Karpas-422 (cell line): ENCODE results near the gene MYLK4. TPM values are rescaled to one million over a fixed set of nuclear protein-coding genes. Genes with fewer than 3 reads are reported as not detected.

ENCODE experiments used
- DNase-seq: peaks from one replicate; pipeline ENCODE4 v3.0.0-alpha.2; 2015
- H2AFZ ChIP-seq: fragments of 200-600 bp; sonication (generic); 2 replicates; pipeline ENCODE4 v1.6.1; 2014; ENCODE audit warnings: antibody characterized with exemption, low read length, mixed read lengths
- H3K27ac ChIP-seq: fragments of 200-600 bp; sonication (generic); 2 replicates; pipeline ENCODE4 v1.5.1; 2014; ENCODE audit warnings: mild to moderate bottlenecking, low read length, moderate library complexity
- H3K27me3 ChIP-seq: fragments of 200-600 bp; sonication (generic); 2 replicates; pipeline ENCODE4 v1.6.1; 2014; ENCODE audit warnings: low read length, mixed read lengths
- H3K36me3 ChIP-seq: fragments of 200-600 bp; sonication (generic); 2 replicates; pipeline ENCODE4 v1.6.1; 2014; ENCODE audit warnings: low read length, mixed read lengths; ENCODE audit not compliant: insufficient read depth
- H3K4me1 ChIP-seq: fragments of 200-600 bp; sonication (generic); 2 replicates; pipeline ENCODE4 v1.6.1; 2014; ENCODE audit warnings: mild to moderate bottlenecking, low read length, mixed read lengths
- H3K4me2 ChIP-seq: fragments of 200-600 bp; sonication (generic); 2 replicates; pipeline ENCODE4 v1.6.1; 2014; ENCODE audit warnings: low read length, low read depth, mild to moderate bottlenecking; ENCODE audit not compliant: poor library complexity, severe bottlenecking
- H3K4me3 ChIP-seq: fragments of 200-600 bp; sonication (generic); 2 replicates; pipeline ENCODE4 v1.5.1; 2014; ENCODE audit warnings: mild to moderate bottlenecking, antibody characterized with exemption, low read length, mixed read lengths
- H3K79me2 ChIP-seq: fragments of 200-600 bp; sonication (generic); 2 replicates; pipeline ENCODE4 v1.6.1; 2014; ENCODE audit warnings: mild to moderate bottlenecking, low read length, mixed read lengths
- H3K9ac ChIP-seq: fragments of 200-600 bp; sonication (generic); 2 replicates; pipeline ENCODE4 v1.6.0; 2014; ENCODE audit warnings: low read length
- H3K9me2 ChIP-seq: fragments of 200-600 bp; sonication (generic), shearing (Covaris generic); replicated peaks from 2 replicates; pipeline ENCODE4 v1.6.0; 2014; ENCODE audit warnings: mild to moderate bottlenecking, low read length, moderate library complexity; ENCODE audit not compliant: insufficient read depth
- H3K9me3 ChIP-seq: fragments of 300-700, 200-600 bp; sonication (generic); 2 replicates; pipeline ENCODE4 v1.6.1; 2014; ENCODE audit warnings: low read length, mixed read lengths
- H4K20me1 ChIP-seq: fragments of 200-600 bp; sonication (generic); 2 replicates; pipeline ENCODE4 v1.6.1; 2014; ENCODE audit warnings: mild to moderate bottlenecking, antibody characterized with exemption, low read length, low read depth; ENCODE audit not compliant: insufficient read depth
- total RNA-seq: library from RNA; depleted of rRNA; stranded (reverse); fragments of >200 nt; shearing (Covaris generic); gene quantifications from 2 replicates; pipeline ENCODE4 v1.2.3, GENCODE V29; 2014; ENCODE audit warnings: low replicate concordance

Gene MYLK4
- total RNA-seq, 1 experiment from 2014 or later: 0.78 TPM

DNA sequence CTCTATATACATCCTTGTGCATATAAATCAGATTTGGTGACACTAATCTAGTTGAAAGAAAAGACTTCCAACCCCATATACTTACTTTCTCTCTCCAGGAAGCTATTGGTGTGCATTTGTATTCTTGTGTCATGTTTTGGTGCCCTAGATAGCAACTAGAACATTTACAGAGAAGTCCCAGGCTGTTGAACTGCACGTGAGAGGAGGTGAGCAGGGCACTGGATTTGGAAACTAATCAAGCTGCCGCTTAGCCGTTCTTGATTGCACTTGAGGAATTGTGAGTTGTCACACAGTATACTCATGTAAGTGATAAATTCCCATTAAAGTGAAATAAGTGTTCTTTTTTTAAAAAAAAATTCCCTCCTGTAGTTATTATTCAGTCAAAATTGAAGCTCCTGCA lies 22.1 kb upstream of the MYLK4 start:
- no peak overlapping the region for H3K27ac ChIP-seq
- peaks cover 52% of the 10 kb centered on the region; the same call in 1 of the 2 replicates for H3K36me3 ChIP-seq
- peaks cover 23% of the 10 kb centered on the region for H4K20me1 ChIP-seq
- DNase-seq: no peak
- peaks cover 16% of the 10 kb centered on the region for H3K4me1 ChIP-seq
- H2AFZ ChIP-seq: no peak overlapping the region
- no peak overlapping the region for H3K4me2 ChIP-seq
- H3K79me2 ChIP-seq: peaks cover 99% of the 10 kb centered on the region
- H3K9me3 ChIP-seq: no peaks in the 10 kb centered on the region
- no peak overlapping the region for H3K9ac ChIP-seq
- no peaks in the 10 kb centered on the region for H3K27me3 ChIP-seq
- H3K4me3 ChIP-seq: no peak overlapping the region
- H3K9me2 ChIP-seq: no peaks in the 10 kb centered on the region

DNA sequence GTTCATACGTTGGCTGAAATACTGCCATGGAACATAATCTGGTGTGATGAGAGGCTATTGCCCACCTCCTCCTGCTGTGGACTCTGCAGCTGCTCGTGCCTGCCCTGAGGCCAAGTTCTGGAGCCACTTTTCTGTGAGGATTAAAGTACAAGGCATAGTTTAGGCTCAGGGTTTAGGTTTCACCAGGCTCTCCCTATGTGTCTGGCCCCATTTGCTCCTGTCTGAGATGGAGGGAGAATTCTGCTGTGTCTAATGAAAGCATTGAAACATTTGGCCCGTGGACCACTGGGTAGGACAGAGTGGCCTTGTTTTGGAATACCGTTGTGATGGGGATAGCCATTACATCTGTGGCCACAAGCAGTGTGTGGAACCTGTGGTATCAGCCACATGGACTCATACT lies 20.4 kb upstream of the MYLK4 start:
- H4K20me1 ChIP-seq: peaks cover 39% of the 10 kb centered on the region

DNA sequence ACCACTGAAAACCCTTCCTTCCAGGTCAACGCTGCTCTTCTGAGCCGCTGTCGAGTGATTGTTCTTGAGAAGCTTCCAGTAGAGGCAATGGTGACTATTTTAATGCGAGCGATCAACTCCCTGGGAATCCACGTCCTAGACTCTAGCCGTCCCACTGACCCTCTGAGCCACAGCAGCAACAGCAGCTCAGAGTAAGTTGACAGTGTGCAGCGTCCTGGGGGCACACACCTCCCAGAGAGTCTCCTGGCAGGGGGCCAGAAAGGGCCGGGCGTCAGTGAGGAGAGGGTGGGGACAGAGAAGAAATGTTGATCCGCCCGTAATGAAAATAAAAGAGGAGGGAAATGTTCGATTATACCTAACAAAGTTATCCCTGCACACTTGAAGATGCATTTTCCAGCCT lies 19.4 kb upstream of the MYLK4 start:
- Histone ChIP-seq H3K9me2 (no peaks in the 10 kb centered on the region), H3K27me3 (no peaks in the 10 kb centered on the region), H3K9me3 (no peaks in the 10 kb centered on the region), H3K9ac (no peak overlapping the region), H3K4me3 (no peak overlapping the region), H2AFZ (no peak overlapping the region), H3K27ac (no peak overlapping the region), H4K20me1 (peaks cover 41% of the 10 kb centered on the region), H3K4me1 (peaks cover 26% of the 10 kb centered on the region), H3K79me2 (peaks cover 97% of the 10 kb centered on the region), H3K36me3 (peaks cover 52% of the 10 kb centered on the region; the same call in 1 of the 2 replicates), H3K4me2 (no peak overlapping the region)
- DNase-seq: no peak

More for the DNA sequence above, 20.4 kb upstream of the MYLK4 start:
- Histone ChIP-seq H3K9me3 (no peaks in the 10 kb centered on the region), H3K4me2 (no peak overlapping the region), H3K4me1 (peaks cover 26% of the 10 kb centered on the region), H3K4me3 (no peak overlapping the region), H2AFZ (no peak overlapping the region), H3K27ac (no peak overlapping the region), H3K36me3 (peaks cover 57% of the 10 kb centered on the region; the same call in 1 of the 2 replicates), H3K9ac (no peak overlapping the region), H3K27me3 (no peaks in the 10 kb centered on the region), H3K9me2 (no peaks in the 10 kb centered on the region), H3K79me2 (peaks cover 99% of the 10 kb centered on the region)
- DNase-seq: no peak

DNA sequence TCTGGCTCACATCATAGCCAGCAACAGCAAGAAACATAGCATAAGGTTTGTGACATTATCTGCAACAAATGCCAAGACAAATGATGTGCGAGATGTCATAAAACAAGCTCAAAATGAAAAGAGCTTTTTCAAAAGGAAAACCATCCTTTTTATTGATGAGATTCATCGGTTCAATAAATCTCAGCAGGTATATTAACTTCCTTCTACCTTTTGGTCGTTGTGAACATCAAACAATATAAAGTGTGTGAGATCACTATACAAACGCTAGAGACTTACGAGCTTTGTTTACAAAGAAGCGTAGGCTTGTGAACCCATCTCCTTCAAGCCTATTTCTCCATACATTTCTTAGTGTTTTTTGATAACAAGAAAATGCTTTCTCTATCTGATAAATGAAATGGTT lies 18.0 kb upstream of the MYLK4 start:
- peak overlapping the region; percentile 97 for H3K9ac ChIP-seq
- H3K4me1 ChIP-seq: peaks cover 34% of the 10 kb centered on the region
- H3K9me3 ChIP-seq: no peaks in the 10 kb centered on the region
- DNase-seq: no peak
- H3K4me2 ChIP-seq: peak overlapping the region; percentile 100
- H3K36me3 ChIP-seq: peaks cover 44% of the 10 kb centered on the region; the same call in 1 of the 2 replicates
- no peak overlapping the region for H2AFZ ChIP-seq
- peaks cover 82% of the 10 kb centered on the region for H3K79me2 ChIP-seq
- H3K27ac ChIP-seq: no peak overlapping the region
- H3K9me2 ChIP-seq: no peaks in the 10 kb centered on the region
- H3K27me3 ChIP-seq: no peaks in the 10 kb centered on the region
- peak overlapping the region; percentile 99 for H3K4me3 ChIP-seq
- peaks cover 41% of the 10 kb centered on the region for H4K20me1 ChIP-seq

DNA sequence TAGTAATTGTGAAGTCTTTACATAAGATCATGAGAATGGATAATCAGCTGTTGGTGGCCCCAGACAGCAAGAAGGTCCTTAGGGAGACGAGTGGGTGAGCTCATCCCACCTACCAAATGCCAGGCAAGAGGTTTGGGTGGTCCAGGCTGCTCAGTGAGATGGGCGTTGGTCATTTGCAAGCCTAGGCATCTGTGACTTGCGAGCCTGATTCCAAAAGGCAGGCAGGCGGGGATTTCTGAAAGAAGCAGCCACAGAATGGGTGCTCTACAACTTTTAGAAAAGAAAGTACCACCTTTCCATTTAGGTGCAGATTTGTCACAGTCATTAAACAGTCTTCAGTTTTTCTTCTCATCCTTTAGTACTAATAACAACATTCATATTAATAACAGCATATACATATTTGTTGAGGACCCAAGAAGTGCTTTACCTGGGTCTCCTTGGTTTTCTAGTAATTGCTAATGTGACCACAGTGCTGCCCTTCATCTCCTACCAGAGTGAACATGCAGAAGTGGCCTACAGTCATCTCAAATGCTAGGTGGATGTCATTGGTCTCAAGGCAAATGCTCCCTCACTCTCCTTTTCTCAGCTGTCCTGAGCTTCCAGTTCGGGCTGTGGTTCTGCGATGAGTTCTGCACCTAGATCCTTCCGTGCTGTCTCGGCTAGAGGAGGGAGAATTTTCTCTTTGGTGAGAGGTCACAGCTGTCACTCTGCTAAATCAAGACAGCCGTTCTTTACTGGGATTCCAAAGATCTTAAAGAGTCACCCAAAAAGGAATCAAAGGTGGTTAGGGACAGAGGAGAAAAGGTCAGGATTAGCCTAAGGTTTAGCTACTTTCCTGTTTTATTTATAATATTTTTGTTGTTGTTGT lies 17.2 kb upstream of the MYLK4 start:
- Histone ChIP-seq H3K9me2 (no peaks in the 10 kb centered on the region), H3K27me3 (no peaks in the 10 kb centered on the region), H3K4me2 (peak overlapping the region; percentile 100), H2AFZ (no peak overlapping the region), H3K4me1 (peaks cover 34% of the 10 kb centered on the region), H3K9me3 (no peaks in the 10 kb centered on the region), H3K4me3 (peak overlapping the region; percentile 99), H3K36me3 (peaks cover 43% of the 10 kb centered on the region; the same call in 1 of the 2 replicates), H3K79me2 (peaks cover 74% of the 10 kb centered on the region), H3K27ac (no peak overlapping the region), H4K20me1 (peaks cover 41% of the 10 kb centered on the region), H3K9ac (peak overlapping the region; percentile 97)
- no peak for DNase-seq

DNA sequence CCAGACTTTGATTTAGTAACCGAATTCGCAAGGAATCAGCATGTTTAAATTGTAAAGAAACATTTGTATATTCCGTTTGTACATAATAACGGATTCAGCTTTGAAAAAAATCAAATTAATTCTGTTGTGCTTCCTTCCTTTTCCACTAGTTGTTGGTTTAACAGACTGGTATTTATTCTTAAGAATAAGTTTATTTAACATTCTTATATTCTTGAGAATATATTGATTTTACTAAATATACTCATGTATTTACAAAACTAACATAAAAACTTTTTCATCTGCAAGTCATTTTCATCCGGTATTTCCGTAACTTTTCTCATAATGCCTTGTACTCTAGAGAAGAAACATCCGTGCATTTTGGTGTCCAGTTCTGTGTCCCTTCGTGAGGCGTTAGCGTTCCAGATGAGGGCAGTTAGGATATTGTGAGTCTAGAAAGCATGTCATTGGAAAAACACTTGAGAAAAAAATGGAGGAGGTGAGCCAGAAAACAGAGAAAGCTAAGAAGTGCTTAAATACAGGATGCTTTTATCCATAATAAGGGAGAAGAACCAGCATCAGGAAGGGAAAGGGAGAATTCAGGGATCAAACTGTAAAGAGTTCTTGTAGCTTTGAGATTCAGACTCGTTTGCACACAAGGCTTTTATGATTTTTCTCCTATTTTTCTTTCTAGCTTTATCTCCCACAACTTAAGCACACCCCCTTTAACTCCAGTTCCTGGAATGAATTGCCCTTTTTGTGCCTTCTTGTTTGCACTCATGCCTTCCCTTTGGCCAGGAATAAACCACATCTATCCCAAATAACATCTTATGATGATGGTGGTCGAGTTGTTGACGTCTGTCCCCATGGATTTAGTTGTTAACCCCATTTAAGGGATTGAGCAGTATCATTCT lies 16.3 kb upstream of the MYLK4 start:
- Histone ChIP-seq H3K9me2 (no peaks in the 10 kb centered on the region), H3K4me3 (peak overlapping the region; percentile 99), H3K9ac (peak overlapping the region; percentile 97), H3K79me2 (peaks cover 65% of the 10 kb centered on the region), H3K4me1 (peaks cover 34% of the 10 kb centered on the region), H3K36me3 (peaks cover 36% of the 10 kb centered on the region; the same call in 1 of the 2 replicates), H4K20me1 (peaks cover 41% of the 10 kb centered on the region), H2AFZ (no peak overlapping the region), H3K27me3 (no peaks in the 10 kb centered on the region), H3K4me2 (peak overlapping the region; percentile 100), H3K9me3 (no peaks in the 10 kb centered on the region), H3K27ac (peak overlapping the region; percentile 70; the same call in 1 of the 2 replicates)
- no peak for DNase-seq

DNA sequence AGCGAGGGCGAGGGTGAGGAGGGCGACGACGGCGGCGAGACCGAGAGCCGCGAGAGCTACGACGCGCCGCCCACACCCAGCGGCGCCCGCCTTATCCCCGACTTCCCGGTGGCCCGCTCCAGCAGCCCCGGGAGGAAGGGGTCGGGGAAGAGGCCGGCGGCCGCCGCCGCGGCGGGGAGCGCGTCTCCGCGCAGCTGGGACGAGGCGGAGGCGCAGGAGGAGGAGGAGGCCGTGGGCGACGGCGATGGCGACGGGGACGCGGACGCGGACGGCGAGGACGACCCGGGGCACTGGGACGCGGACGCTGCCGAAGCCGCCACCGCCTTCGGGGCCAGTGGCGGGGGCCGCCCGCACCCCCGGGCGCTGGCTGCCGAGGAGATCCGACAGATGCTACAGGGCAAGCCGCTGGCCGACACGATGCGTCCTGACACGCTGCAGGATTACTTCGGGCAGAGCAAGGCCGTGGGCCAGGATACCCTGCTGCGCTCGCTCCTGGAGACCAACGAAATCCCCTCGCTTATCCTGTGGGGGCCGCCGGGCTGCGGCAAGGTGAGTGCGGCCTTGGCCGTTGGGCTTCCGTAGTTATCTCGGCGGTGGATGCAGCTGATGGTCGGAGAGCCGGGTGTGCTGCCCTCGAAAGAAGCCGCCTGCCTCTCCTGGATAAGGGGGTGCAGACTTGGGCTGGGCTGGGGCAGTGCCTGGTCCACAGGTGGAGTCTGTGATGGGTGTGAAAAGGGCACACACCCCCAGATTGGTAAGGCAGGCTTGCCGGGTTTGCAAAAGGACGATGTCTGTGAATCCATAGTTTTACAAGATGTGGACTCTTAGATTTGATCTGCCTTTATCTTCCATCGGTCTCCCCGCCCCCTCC lies 15.4 kb upstream of the MYLK4 start:
- no peaks in the 10 kb centered on the region for H3K9me2 ChIP-seq
- peak overlapping the region; percentile 100 for H3K4me2 ChIP-seq
- peaks cover 28% of the 10 kb centered on the region; the same call in 1 of the 2 replicates for H3K36me3 ChIP-seq
- H3K4me3 ChIP-seq: peak overlapping the region; percentile 99
- peaks cover 39% of the 10 kb centered on the region for H4K20me1 ChIP-seq
- H2AFZ ChIP-seq: 0 out of 2 replicates have a peak overlapping the region, but pooled peaks have one; percentile 57
- H3K9me3 ChIP-seq: no peaks in the 10 kb centered on the region
- H3K27me3 ChIP-seq: no peaks in the 10 kb centered on the region
- H3K79me2 ChIP-seq: peaks cover 56% of the 10 kb centered on the region
- peak; percentile 73 for DNase-seq
- H3K27ac ChIP-seq: peak overlapping the region; percentile 70
- peaks cover 34% of the 10 kb centered on the region for H3K4me1 ChIP-seq
- H3K9ac ChIP-seq: peak overlapping the region; percentile 97
